BJ (cell line): ENCODE measurements around the gene SAMD9L. TPM values are rescaled to one million over a fixed set of nuclear protein-coding genes. Genes with fewer than 3 reads are reported as not detected.

Source experiments
- CTCF ChIA-PET: fragments of 350-600 bp; formaldehyde crosslinking; extraction: SDS; loops from one replicate; lab custom pipeline; 2021; ENCODE audit warnings: antibody characterized with exemption, inconsistent platforms; lab: Yijun Ruan, JAX
- POLR2A ChIA-PET: fragments of 300-600 bp; sonication (Branson Sonifier 250); formaldehyde crosslinking; extraction: SDS; loops from one replicate; lab custom pipeline; 2021; ENCODE audit warnings: antibody characterized with exemption; lab: Charles Lee
- DNase-seq: peaks from one replicate; pipeline ENCODE4 v3.0.0-alpha.2; 2011; ENCODE audit warnings: low read depth
- H3K27me3 ChIP-seq: 2 replicates; pipeline ENCODE4 v1.6.0; 2011; ENCODE audit warnings: low read length; ENCODE audit not compliant: control insufficient read depth, insufficient read depth
- H3K36me3 ChIP-seq: 2 replicates; pipeline ENCODE4 v1.5.1; 2011; ENCODE audit warnings: low read length; ENCODE audit not compliant: control insufficient read depth, insufficient read depth
- H3K4me3 ChIP-seq: 2 replicates; pipeline ENCODE4 v1.5.1; 2011; ENCODE audit warnings: low read depth, mild to moderate bottlenecking, control low read depth, low read length
- polyA plus RNA-seq: library from polyadenylated mRNA; depleted of rRNA; stranded (reverse); fragments of >200 nt; gene quantifications from 2 replicates; pipeline ENCODE4 v1.2.3, GENCODE V29; 2011
- TF ChIP-seq, protein P1 (sequence below): IDR thresholded peaks from 2 replicates; pipeline ENCODE4 v1.5.1; 2011; ENCODE audit warnings: low read depth, mild to moderate bottlenecking, control low read depth, inconsistent platforms, low read length, moderate library complexity; ENCODE audit not compliant: insufficient read depth

The SAMD9L gene
- polyA plus RNA-seq, 1 experiment: 2.0 TPM

DNA sequence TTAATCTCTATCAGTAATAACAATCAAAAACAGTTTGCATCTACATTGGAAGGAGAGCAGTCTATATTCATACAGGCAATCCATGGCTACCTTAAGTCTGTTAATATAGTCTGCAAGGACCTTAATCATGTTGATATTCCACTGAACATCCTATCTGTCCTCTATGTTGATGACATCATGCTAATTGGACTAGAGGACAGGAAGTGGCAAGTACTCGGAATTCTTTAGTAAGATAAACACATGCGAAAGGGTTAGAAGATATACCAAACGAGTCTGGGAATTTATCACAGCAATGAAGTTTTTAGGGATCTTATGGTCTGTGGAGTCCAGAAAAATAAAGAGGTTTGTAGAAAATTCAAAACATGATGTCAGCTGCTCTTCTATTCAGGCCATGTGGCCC lies 11.3 kb upstream of the SAMD9L start:
- CTCF ChIA-PET: no interaction called here
- H3K36me3 ChIP-seq: no peaks in the 10 kb centered on the region
- no peaks in the 10 kb centered on the region for H3K27me3 ChIP-seq
- no peak overlapping the region for H3K4me3 ChIP-seq
- TF ChIP-seq, protein P1, sequence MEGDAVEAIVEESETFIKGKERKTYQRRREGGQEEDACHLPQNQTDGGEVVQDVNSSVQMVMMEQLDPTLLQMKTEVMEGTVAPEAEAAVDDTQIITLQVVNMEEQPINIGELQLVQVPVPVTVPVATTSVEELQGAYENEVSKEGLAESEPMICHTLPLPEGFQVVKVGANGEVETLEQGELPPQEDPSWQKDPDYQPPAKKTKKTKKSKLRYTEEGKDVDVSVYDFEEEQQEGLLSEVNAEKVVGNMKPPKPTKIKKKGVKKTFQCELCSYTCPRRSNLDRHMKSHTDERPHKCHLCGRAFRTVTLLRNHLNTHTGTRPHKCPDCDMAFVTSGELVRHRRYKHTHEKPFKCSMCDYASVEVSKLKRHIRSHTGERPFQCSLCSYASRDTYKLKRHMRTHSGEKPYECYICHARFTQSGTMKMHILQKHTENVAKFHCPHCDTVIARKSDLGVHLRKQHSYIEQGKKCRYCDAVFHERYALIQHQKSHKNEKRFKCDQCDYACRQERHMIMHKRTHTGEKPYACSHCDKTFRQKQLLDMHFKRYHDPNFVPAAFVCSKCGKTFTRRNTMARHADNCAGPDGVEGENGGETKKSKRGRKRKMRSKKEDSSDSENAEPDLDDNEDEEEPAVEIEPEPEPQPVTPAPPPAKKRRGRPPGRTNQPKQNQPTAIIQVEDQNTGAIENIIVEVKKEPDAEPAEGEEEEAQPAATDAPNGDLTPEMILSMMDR: no peak
- POLR2A ChIA-PET: no interaction called here
- DNase-seq: no peak

DNA sequence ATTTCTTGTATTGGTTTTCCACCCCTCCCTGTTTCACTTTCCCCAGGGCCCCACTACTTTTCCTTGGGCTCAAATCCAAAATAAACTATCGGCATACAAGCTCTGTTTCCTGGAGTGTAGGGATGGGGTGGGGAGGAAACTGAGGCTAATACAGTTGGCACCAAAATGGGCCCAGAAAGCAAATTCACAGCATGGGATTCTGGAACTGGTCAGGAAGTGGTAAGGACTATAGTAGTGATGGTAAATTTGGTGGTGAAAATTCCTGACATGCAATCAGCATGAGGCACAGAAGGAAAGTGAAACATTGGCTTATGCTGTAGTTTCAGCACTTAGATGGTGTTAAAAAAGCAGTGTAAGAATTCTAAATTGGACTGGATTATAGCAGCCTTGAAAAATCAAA lies 8.7 kb upstream of the SAMD9L start:
- H3K36me3 ChIP-seq: no peaks in the 10 kb centered on the region
- CTCF ChIA-PET: no interaction called here
- H3K27me3 ChIP-seq: no peaks in the 10 kb centered on the region
- DNase-seq: no peak
- H3K4me3 ChIP-seq: no peak overlapping the region
- TF ChIP-seq, protein P1: no peak
- POLR2A ChIA-PET: no interaction called here

GRCh38 chr7:93150200-93150835 lies 2.1 kb upstream of the SAMD9L start:
- POLR2A ChIA-PET: interaction anchor here (0.6 kb wide), 1 partner anchor 523 kb away, joined by 3 read pairs; no protein-coding TSS in a partner anchor
- no peaks in the 10 kb centered on the region for H3K27me3 ChIP-seq
- no peaks in the 10 kb centered on the region for H3K36me3 ChIP-seq
- TF ChIP-seq, protein P1: 0 out of 2 replicates have a peak, but pooled peaks have one; percentile 4
- DNase-seq: peak; percentile 24
- CTCF ChIA-PET: no interaction called here
- no peak overlapping the region for H3K4me3 ChIP-seq

DNA sequence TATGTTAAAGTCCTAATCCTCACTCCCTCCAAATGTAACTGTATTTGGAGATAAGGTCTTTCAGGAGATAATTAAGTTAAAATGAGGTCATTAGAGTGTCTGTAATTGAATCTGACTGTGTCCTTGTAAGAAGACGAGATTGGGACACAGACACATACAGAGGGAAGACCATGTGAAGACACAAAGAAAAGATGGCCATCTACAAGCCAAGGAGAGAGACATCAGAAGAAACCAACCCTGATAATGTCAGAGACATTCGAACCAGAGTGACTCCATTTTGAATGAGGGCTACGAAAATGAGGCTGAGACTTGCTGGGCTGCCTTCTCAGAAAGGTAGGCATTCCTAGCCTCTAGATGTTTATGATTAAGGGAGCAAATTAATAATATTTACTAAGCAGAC lies 542 bp upstream of the SAMD9L start:
- no peaks in the 10 kb centered on the region for H3K27me3 ChIP-seq
- TF ChIP-seq, protein P1: no peak
- CTCF ChIA-PET: no interaction called here
- POLR2A ChIA-PET: no interaction called here
- DNase-seq: no peak
- no peak overlapping the region for H3K4me3 ChIP-seq
- H3K36me3 ChIP-seq: no peaks in the 10 kb centered on the region

- CTCF ChIA-PET: no interaction called here
These were observed 822 bp downstream of the SAMD9L start for GRCh38 chr7:93147363-93147762.

More at GRCh38 chr7:93147363-93147762, 822 bp downstream of the SAMD9L start:
- peak overlapping the region; percentile 30 for H3K4me3 ChIP-seq
- no peak for DNase-seq
- TF ChIP-seq, protein P1: no peak
- H3K36me3 ChIP-seq: no peaks in the 10 kb centered on the region
- POLR2A ChIA-PET: no interaction called here
- H3K27me3 ChIP-seq: no peaks in the 10 kb centered on the region
